Measurements from ENCODE around the gene FAM151A.

Gene FAM151A

GRCh38 chr1:54585181-54586066 lies 37.9 kb downstream of the FAM151A start:
- no peak for DNase-seq
- in situ Hi-C loops (cut with MboI; ENCODE audit: low pct_unique_long_range_greater_than_20kb, low sequenced_read_pairs): no loop called here

DNA sequence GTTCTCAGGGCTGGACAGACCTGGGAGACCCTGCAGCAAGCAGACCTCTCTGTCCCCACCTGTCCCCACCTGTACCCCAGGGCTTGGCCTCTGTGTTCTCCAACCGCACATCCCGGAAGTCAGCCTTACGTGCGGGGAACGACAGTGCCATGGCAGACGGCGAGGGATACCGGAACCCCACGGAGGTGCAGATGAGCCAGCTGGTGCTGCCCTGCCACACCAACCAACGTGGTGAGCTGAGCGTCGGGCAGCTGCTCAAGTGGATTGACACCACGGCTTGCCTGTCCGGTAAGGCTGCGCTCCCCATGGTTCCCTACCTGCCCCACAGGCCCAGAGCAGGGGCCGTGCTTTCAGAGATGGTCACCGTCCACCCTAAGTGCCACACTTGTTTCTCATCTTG lies 38.8 kb downstream of the FAM151A start:
- DNase-seq: no peak
- in situ Hi-C loops (cut with MboI; ENCODE audit: low pct_unique_long_range_greater_than_20kb, low sequenced_read_pairs): no loop called here

- DNase-seq: no peak
- in situ Hi-C loops (cut with MboI; ENCODE audit: low pct_unique_long_range_greater_than_20kb, low sequenced_read_pairs): no loop called here
These were observed 39.5 kb downstream of the FAM151A start for GRCh38 chr1:54583871-54584270.

DNA sequence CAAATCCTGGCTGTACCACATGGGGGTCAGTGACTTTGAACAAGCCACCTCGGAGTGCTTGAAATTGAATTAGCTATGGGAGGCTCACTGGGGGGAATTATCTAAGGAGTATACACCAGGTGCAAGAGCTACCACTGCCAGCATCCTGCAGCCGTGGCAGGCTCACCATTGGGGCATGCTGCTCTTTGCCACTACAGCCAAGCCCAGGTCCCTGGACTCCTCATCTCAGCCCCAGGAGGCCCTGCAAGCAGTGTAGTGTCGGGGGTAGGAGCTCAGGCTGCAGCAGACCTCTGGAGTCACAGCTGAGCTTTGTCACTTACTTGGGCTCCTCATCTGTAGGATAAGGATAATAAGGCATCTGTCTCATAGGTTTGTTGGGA lies 40.0 kb downstream of the FAM151A start:
- in situ Hi-C loops (cut with MboI; ENCODE audit: low pct_unique_long_range_greater_than_20kb, low sequenced_read_pairs): no loop called here
- DNase-seq: no peak

- DNase-seq: no peak
- in situ Hi-C loops (cut with MboI; ENCODE audit: low pct_unique_long_range_greater_than_20kb, low sequenced_read_pairs): no loop called here
These were observed 40.6 kb downstream of the FAM151A start for GRCh38 chr1:54582566-54583306.

DNA sequence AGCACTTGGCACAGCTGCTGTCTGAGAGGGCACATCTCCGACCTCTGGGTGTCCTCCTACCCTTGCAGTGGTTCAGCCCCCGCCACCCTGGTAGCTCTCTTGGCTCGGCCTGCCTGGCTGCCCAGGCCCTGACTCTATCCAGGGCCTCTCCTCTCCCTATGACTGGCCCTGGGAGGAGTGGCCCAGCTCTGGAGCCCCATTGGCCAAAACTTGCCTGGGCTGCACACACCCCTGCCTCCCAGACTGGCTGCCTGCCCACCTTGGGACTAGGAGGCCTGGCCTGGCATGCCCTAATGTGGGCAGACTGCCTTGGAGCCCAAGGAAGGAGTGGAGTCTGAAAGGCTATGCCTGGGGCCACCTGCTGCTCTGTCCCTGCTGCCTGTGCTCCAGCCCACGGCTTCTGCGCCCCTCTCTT lies 41.7 kb downstream of the FAM151A start:
- in situ Hi-C loops (cut with MboI; ENCODE audit: low pct_unique_long_range_greater_than_20kb, low sequenced_read_pairs): no loop called here
- DNase-seq: no peak

- in situ Hi-C loops (cut with MboI; ENCODE audit: low pct_unique_long_range_greater_than_20kb, low sequenced_read_pairs): no loop called here
- DNase-seq: no peak
These were observed 42.3 kb downstream of the FAM151A start for GRCh38 chr1:54580856-54581550.

GRCh38 chr1:54579337-54579781 lies 44.0 kb downstream of the FAM151A start:
- in situ Hi-C loops (cut with MboI; ENCODE audit: low pct_unique_long_range_greater_than_20kb, low sequenced_read_pairs): no loop called here
- no peak for DNase-seq

DNA sequence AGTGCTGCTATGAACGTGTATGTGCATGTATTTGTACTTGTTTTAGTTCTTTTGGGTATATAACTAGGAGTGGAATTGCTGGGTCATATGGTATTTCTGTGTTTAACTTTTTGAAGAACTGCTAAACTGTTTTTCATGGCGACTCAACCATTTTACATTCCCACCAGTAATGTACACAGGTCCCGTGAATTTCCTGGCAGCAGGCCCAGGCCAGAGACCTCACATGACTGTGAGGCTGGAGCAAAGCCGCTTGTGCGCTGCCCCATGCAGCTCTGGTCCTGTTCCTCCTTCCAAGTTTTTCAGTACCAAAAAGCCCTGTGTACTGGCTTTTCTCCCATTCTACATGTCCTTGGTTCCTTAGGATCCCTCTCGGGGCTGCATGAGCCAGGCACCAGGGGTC lies 45.7 kb downstream of the FAM151A start:
- no peak for DNase-seq
- in situ Hi-C loops (cut with MboI; ENCODE audit: low pct_unique_long_range_greater_than_20kb, low sequenced_read_pairs): no loop called here

- in situ Hi-C loops (cut with MboI; ENCODE audit: low pct_unique_long_range_greater_than_20kb, low sequenced_read_pairs): no loop called here
- no peak for DNase-seq
These were observed 47.6 kb downstream of the FAM151A start for GRCh38 chr1:54575605-54576290.

DNA sequence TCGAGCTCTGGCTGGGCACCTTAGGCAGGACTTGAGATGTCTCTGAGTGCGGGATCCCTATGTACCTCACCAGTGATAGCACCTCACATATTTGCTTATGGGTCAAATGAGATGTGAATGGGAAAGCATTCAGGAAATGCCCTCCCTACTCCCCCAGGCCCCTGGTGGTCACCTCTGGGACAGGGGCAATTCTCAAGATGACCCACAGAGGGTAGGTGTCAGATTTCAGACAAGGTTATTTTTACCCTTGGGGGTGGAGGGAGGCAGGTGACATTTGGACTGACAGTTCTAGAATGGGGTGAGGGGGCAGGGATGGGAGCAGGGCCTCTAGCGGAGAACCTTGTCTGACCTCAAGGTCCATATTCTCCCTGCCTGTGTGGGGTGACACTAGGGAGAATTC lies 48.2 kb downstream of the FAM151A start:
- no peak for DNase-seq
- in situ Hi-C loops (cut with MboI; ENCODE audit: low pct_unique_long_range_greater_than_20kb, low sequenced_read_pairs): no loop called here

DNA sequence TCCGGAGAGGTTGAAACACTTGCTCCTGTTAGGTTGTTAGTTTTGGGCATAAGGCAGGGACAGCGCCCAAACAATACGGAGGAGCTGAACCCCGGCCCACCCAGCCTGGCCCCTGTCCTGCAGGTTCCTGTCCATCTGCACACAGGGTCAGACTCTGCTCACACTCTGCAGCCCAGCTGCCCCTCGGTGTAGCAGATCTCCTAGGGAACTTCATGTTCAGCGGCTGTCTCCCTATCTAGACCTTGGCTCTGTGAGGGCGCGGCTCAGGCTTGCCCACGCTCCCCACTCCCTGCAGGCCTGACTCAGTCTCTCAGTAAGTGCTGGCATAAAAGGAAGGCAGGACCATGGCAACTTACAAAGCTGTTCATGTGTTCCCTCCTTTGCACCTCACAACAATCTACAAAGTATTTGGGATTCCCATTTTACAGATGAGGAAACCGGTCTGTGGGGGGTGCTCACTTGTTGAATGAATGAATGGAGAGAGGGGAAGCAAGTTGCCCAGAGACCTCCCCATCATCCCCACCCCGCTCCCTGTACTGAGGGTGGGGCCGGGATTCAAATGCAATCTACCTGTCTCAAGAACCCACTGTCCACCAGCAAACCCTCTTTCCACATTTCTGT lies 49.1 kb downstream of the FAM151A start:
- no peak for DNase-seq
- in situ Hi-C loops (cut with MboI; ENCODE audit: low pct_unique_long_range_greater_than_20kb, low sequenced_read_pairs): no loop called here

GRCh38 chr1:54572542-54572850 lies 50.8 kb downstream of the FAM151A start:
- DNase-seq: no peak
- in situ Hi-C loops (cut with MboI; ENCODE audit: low pct_unique_long_range_greater_than_20kb, low sequenced_read_pairs): no loop called here

- in situ Hi-C loops (cut with MboI; ENCODE audit: low pct_unique_long_range_greater_than_20kb, low sequenced_read_pairs): no loop called here
- peak; percentile 75 for DNase-seq
These were observed 51.4 kb downstream of the FAM151A start for GRCh38 chr1:54571803-54572541.

DNA sequence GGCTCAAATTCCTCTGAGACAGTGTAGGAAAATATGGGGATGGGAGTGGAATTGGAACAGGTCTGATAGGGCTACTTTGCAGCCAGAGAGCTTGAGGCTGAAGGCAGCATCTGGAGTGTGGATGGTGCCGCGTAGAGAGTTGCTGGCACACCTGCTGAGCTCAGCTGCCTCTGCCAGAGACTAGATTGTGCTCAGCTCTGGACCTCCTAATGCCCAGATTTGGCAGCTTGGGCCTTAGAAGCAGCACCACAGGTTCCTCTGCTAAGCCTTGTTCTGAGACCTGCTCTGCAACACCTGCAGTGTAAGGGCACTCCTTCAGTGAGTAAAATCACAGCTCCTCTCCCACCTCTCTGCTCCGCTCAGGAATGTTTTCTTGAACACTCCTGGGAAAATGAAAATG lies 52.0 kb downstream of the FAM151A start:
- DNase-seq: peak; percentile 23
- in situ Hi-C loops (cut with MboI; ENCODE audit: low pct_unique_long_range_greater_than_20kb, low sequenced_read_pairs): no loop called here

DNA sequence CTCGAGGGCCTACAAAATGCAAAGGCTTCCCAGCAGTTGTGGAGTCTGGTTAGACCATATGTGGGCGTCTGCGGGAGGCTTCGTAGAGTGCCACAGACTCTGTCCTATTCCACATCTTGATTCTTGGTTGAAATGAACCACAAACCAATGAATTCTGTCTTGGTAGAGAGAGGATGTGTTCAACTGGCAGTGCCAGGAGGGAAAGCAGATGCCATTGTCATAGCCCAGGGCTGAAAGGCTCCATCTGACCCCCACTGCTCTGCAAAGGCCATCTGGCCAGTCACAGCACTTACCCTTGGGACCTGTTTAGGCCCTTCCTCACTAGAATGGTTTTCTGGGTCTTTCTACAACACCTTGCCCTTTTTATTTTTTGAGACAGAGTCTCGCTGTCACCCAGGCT lies 53.2 kb downstream of the FAM151A start:
- no peak for DNase-seq

DNA sequence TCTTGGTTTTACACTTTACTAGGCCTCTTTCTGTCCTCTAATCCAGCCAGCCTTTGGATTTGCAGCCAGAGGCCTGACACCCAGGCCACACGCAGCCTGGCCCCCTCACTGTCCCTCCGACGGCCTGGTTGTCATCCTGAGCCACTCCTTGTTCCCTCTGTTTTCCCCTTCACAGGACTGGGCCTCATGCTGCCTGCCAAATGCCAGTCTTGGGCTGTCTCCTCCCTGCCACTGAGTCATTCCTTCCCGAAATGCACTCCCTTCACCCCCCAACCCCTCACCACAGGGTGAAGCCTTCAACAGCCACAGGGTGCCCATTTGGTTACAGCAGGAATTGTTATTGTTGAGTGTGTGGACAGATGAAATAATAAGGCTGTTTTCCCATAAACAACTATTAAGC lies 54.0 kb downstream of the FAM151A start:
- in situ Hi-C loops (cut with MboI; ENCODE audit: low pct_unique_long_range_greater_than_20kb, low sequenced_read_pairs): no loop called here
- DNase-seq: no peak

More for the DNA sequence above, 53.2 kb downstream of the FAM151A start:
- in situ Hi-C loops (cut with MboI; ENCODE audit: low pct_unique_long_range_greater_than_20kb, low sequenced_read_pairs): no loop called here

DNA sequence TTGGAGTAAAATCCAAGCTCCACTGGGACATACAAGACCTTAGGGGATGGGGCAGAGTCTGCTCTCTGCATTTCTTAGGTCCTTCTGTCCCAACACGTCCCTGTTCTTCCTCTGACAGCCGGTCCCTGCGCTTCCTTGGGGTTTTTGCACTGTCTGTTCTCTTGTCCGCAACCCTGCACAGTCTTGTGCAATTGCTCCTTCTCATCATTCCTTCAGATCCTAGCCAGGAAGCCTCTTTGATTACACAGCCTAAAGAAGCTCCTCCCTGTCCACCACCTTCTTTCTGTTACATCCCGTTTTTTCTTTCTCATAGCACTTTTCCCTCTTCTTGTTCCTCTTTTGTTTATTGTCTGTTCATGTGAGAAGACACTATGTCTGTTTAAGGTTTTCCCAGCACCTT lies 55.4 kb downstream of the FAM151A start:
- DNase-seq: peak; percentile 87
- in situ Hi-C loops (cut with MboI; ENCODE audit: low pct_unique_long_range_greater_than_20kb, low sequenced_read_pairs): no loop called here

Measured in KBM-7 (cell line).